ENCODE results near the gene PXDC1.

GRCh38 chr6:3742076-3742425 is 9.5 kb downstream of the PXDC1 start:
- TF ChIP-seq POLR2AphosphoS5 (IDR thresholded peaks at IDR 0.05) (no peak), CTCF (IDR thresholded peaks at IDR 0.05 in 8 of 11, conservative IDR thresholded peaks at IDR 0.05 in 3 of 11) (no peak), POLR2A (IDR thresholded peaks at IDR 0.05) (no peak)
